Medulla oblongata (tissue), 1 donor: ENCODE measurements around the gene CIC.

Source experiments
- DNase-seq: peaks from one replicate; pipeline ENCODE4 v3.0.0-alpha.2; 2015; ENCODE audit errors: extremely low spot score

CIC gene

DNA sequence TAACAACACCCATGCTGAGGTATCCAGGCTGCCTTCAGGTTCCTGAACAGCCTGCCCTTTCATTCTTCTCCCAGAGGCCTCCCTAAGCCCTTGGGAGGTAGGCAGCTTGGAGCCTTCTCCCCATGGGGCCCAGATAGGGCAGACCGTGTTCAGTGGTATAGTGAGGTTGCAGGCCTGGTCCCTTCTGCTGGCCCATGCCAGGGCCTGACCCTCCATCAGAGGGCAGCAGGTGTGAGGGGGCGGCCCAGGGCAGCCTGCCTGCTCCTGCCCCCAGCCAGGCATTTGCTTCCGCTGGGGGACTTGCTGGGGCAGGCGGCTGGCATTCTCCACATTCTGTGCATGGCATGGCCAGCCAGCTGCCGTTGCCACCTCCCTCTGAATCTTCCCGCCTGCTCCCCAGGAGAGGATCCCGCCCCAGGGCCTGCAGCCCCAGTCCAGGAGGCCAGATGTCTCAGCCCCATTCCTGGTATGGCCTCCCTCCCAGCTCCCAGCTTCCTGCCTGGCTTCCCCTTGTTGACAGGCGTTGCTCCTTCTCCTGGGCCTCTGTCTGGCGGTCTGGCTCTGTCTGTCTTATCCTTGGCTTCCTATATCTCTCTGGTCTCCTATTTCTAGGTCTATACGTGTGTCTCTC is 8.9 kb downstream of the CIC start:
- no peak for DNase-seq

DNA sequence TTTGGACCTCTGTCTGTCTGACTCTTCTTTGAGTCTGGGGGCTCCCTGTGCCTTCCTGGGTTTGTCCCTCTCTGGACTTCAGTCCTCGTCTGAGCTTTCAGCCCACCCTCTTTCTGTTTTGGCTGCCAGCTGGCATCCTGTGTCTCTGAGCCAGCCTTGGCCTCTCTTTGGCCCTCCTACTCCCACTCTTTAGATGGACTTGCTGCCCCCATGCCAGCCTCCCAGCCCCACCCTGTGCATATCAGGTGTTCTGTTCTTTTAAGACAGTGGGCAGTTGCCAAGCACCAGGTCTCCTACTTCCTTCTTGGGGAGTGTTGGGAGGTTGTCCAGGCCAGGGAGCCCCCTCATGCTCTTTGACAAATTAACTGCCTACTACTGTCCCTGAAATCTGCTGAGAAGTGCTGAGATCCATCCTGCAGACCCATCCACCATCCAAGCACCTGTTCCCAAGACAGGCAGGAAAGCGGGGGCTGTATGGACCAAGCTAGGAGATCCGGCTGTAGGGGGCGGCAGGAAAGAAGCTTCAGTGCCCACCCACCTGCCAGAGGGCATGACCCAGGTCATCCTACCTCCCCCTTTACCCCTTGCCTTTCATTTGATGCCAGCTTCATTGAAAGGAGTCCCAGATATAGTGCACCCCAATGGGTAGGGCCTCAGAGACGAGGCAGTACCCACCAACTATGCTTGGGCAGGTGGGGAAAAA is 9.6 kb downstream of the CIC start:
- no peak for DNase-seq

DNA sequence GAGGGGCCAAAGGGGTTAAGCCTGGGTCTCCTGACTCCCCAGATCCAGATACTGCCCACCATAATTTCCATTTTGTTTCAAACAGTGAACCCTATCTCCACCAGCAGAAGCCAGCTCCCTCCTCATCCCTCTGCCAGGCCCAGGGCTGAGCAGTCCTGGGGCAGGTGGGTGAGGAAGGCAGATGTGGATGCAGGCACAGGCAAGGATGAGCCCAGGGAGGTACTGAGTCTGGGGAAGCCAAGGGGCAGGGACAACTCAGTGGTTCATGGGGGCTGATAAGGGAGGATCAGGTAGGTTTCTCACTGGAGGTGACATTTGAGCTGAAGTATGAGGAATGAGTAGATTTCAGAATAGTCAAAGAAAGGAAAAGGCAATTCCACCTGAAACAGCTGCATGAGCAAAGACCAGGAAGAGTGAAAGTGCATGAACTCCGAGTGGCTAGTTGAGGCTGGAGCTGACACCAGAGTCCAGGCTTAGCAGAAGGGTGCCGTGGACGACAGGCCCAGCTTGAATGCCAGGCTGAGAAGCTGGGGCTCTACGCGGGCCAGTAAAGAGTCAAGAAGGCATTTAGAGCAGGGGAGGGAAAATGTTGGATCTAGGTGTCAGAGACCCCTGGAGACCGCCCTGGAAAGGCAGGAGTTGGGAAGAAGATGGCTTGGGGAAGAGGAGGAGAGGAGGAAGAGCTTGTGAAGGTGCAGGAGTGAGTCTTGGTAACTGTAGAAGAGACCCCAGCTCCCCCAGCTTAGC is 10.3 kb downstream of the CIC start:
- DNase-seq = peak; percentile 74

DNA sequence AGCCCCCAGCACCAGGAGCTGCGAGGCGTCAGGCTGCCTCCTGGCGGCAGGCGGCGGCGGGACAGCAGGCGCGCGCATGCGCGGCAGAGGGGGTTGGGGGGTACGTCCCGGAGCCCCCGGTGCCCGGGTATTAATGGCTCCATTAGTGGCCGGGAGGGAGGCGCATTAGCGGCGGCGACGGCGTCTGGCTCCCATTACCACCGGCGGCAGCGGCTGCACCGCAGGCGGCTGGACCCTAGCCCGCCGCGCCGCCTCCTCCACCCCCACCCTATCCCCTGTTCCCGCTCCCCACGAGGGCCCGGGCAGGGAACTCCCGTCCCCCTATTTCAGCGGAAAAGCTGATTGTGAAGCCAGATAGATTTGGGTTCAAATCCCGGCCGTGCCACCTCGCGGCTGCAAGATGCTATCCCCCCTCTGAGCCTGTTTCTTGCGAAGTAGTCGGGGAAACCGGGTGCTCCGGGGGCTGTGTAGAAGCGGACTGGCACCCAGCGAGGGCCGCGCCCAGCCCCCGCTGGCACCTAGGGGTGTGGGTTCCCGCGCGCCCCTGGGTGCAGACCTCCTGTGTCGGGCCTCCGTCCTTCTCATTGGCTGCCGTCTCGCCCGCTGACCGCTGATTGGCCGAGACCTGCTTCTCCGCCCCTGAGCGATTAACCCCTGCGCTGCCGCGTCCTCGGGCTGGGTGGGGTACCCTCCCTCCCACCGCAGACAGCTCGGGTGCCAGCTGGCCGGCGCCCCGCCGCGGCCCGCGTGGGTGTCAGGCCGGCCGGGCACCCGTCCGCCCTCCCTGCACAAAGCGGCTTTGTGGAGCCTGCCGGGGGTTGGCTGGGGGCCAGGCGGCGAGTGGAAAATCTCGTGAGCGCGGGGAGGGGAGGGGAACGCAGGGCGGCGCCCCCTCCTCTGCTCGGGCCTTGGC is 11.1 kb downstream of the CIC start:
- peak; percentile 93 for DNase-seq

DNA sequence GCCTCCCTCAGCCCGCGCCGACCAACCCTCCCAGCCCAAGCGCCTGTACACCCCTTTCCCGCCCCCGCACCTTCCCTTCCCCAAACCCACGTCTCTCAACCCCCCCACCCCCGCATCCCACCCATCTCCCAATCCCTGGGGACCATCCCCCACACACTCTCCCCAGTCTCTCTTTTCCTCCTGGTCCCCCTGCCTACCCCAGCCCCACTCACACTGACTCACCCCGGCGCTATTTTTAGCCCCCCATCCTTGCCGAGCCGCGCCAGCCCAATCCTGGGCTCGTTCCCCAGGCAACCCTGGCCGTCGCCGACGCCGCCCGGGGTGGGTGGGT is 11.7 kb downstream of the CIC start:
- no peak for DNase-seq

DNA sequence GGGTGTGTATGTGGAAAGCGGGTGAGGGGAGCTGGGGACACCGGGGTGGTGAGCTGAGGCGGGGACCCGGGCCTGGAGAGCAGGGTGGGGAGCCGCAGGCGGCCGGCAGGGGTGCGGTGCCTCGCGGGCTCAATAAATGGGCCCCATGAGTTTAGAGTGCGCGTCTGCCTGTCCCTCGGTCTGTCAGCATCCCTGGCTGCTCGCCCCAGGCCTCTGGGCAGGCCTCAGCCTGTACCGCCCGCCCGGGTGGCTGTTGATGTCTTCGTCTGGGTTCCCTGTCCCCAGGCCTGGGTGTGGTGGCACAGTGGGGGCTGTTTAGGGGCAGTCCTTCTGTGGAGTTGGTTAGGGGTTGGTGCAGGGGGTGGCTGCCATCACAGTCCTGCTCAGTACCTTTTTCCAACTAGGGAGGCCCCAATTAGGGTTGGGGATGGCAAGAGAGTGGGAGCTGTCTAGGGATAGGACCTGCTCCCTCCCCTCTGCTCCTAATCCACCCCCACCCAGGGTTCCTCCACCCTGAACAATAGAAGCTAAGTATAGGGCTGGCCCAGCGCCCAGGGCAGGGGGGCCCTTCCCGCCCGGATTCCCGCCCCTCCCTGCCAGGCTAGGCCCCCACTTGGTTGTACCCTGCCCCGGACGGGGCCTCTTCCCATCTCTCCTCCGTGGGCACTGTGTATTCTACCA is 12.2 kb downstream of the CIC start:
- DNase-seq = peak; percentile 77

DNA sequence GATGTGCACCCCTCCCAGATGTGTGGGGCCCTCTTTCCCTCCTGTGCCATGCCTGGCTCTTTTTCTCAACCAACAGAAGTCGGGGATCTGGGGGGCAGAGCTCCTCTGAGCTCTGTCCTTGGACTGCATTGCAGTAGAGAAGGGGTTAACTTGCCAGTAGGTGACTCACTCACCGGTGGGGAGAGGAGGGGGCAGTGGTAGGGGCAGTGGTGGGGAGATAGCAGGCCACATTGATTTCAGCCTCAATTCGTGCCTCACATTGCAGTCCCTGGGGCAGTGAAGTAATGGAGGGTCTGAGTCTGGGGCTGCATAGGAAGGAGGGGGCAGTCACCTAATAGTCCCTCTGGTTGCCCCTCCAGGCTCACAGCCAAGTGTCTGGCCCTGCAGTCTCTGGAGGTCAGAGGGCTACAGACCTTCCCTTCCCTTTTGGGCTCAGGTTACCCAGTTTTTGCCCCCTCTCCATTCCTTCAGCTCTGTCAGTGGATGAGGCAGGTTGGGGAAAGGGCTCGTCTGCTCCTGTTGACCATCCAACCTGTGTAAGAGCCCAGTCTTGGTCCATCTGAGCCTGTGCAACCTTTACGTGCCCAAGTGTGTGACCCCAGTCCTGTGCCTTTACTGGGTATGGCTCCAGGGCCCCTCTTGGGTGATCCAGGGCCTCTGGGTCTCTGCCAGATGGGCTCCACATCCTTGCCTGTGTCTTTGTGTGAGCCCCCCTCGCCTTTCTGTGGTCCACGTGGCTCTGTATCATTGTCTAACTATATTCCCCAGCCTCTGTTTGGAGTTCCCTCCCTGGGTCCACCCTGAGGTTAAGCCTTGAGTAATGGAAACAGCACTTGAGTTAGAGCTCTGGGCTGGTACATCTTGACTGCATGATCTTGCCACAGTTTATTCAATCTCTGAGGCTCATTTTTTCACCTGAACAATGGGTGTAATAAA is 13.0 kb downstream of the CIC start:
- peak; percentile 36 for DNase-seq

DNA sequence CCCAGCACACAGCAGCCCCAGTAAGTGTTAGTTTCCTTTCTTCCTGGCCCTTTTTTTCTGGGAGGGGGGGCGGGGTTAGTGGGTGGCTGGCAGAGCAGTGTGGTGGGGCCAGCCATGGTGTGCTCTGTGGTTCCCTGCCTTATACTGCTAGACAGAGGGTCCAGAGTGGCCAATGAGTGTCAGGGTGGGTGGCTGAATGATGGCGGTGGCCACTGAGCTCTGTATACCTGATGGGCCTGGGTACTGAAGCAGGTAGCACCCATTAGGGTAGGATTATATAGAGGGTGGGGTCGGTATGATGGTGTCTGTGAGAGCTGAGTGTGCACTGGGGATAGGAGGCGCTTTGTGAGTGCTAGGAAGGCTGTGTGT is 13.8 kb downstream of the CIC start:
- DNase-seq = no peak

DNA sequence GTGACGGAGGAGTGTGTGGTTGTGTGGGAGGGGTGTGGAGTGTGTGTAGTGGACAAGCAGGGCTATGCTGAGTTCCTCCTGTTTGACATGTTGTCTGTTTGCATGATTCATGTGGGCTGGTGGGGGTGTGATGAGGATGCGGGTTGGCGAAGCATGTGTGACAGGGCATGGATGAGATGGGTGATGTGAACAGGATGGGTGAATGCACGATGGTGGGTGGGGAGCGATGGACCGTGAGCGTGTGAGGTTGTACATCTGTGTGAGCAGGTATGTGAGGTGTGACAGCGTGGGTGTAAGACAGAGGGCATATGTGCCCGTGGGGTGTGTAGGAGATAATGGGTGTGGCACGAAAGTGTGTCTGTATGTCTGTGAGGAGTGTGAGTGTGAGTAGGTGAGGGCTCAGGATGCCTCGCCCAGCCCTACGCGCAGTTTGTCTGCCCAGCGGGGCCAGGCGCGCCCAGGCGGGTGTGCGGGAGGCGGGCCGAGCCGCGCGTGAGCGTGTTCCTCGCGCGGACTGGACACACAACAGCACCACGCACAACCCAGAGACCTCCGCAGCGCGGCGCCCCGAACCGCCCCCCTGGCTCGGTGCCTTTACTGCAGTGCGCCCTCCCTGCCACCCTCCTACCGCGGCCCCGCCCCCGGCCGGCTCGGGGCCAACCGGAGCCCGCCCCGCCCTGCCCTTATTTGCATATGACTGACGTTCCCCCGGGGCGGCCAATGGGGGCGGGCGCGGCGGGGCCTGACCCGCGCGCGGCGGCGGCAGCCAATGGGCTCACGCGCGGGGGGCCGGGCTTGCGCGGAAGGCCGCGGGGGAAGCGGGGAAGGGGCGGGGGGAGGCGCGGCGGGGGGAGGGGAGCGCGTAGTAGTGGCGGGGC is 14.4 kb downstream of the CIC start:
- DNase-seq = peak; percentile 96

DNA sequence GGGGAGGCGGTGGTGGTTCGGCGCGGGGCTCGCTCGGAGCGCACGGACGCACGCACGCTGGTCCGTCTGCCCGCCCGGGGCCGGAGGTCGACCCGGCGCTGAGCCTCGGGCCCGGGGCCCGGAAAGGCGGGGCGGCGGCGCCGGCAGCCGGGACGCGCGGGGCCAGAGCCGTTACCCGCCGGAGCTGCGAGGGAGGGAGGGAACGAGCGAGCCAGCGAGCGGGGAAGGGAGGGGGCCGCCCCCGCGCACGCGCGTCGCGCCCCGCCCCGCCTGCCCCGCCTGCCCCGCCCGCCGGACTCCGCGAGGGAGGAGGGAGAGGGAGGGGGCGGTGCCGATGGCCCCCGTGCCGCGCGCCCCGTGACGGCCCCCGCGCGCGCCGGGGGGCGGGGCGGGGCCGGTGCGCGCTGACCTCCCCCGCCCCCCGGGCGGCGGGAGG is 15.0 kb downstream of the CIC start:
- DNase-seq = peak; percentile 81

DNA sequence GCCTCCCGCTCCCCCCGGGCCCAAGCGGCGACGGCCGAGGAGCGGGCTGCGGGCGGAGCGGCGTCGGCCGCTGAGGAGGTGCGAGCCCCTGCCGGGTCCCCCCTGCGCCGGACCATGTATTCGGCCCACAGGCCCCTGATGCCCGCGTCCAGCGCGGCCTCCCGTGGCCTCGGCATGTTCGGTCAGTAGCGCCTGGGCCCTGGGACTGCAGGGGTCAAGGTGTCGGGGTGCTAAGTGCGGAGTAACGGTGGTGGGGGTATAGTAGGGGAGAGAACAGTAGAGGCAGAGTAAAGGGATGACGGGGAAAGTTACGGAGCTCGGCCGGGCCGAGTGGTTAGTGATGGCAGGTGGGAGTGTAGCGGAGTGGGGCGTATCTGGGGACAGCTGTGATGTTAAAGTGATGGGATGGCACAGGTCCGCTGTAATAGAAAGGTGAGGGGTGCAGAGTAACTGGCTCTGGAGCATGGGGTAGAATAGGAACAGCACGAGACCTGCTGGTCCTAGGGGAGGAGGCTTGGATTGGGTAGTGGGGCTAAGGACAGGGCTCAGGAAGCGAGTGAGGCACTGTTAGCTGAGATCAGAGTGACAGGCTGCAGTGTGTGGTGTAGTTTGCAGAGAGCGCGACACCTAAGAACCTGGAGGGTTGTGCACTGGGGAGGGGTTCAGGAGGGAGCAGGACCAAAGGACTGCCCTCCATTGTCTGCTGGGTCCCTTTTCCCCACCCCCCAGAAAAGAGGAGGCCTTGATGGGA is 15.7 kb downstream of the CIC start:
- peak; percentile 27 for DNase-seq

DNA sequence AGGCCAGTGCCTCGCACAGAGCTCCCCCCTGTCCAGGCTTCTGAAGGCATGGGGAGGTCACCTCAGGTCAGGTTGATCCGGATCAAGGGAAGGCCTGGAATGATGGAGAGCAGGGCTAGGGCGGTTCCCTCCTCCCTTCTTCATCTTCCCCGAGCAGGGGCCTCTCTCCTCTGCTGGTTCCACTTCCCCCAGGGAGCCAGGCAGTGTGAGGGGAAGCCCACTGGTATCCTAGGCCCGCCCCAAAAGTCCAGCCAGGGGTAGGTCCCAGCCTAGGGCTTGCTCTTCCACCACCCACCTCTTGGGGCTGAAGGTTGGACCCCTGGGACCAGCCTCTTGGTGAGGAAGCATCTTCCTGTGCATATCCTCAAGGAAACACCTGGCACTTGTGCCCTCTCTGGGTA is 16.5 kb downstream of the CIC start:
- peak; percentile 17 for DNase-seq

DNA sequence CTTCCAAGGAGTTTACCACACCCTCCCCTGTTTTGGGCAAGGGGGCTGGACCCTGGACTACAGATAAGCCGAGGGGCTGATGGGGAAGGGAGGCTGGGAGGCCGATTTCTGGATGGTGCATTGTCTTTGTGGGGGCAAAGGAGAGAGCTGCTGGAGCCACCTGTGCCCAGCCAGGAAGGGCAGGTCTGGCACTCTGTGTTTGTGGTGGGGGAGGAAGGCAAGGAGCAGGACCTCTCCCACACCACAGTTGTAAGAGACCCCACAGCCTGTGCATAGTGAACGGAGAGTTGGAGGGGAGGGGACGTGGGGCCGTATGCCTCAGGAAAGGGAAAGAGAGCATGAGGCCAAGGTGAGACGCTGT is 16.9 kb downstream of the CIC start:
- no peak for DNase-seq

DNA sequence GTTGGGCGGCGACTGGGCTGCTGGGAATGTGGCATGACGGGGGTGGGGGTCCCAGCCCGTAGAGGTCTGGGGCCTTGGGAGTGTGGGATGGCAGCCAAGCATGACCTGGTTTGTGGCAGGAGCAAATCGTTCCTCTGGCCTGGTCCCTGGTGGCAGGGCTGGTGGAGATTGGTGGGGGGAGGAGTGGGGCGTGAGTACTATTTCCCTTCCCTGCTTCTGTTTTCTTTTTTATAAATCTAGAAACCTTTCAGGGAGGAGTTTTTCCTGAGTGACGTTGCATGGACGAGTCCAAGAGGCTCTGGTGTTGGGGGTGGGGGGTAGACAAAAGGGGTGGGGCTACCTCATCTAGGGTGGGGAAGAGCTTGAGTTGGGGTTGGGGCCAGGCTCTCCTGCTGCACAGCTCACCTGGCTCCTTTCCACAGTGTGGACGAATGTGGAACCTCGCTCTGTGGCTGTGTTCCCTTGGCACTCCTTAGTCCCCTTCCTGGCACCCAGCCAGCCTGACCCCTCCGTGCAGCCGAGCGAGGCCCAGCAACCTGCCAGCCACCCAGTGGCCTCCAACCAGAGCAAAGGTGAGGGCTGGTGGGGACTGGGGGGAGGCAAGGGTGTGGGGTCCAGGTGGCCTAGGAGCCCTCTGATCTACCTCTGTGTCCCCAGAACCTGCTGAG is 17.4 kb downstream of the CIC start:
- peak; percentile 31 for DNase-seq

DNA sequence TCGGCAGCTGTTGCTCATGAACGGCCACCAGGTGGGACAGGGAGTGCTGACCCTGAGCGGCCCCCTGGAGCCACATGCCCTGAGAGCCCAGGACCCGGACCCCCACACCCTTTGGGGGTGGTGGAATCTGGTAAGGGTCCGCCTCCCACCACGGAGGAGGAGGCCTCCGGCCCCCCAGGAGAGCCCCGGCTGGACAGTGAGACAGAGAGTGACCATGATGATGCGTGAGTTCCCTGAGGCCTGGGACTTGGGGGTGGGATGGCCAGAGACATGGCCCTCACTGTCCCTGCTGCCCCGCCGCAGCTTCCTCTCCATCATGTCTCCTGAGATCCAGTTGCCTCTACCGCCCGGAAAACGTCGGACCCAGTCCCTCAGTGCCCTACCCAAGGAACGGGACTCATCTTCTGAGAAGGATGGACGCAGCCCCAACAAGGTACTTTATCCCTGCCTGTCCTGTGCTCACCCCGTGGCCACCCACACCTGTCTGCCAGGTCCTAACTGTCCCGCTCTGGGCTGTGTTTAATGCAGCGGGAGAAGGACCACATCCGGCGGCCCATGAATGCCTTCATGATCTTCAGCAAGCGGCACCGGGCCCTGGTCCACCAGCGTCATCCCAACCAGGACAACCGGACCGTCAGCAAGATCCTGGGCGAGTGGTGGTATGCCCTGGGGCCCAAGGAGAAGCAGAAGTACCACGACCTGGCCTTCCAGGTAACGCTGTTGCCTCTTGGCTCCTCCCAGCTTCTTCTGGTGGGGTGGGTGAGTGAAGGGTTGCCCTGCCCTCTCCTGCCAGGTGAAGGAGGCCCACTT is 18.2 kb downstream of the CIC start:
- DNase-seq = no peak

DNA sequence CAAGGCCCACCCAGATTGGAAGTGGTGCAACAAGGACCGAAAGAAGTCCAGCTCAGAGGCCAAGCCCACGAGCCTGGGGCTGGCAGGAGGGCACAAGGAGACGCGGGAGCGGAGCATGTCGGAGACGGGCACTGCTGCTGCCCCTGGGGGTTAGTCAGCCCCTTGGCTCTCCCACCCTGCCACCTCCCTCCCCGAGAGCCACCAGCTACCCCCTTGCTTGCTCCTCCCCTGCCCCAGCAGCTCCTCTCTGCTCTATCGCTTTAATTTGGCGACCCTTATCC is 18.7 kb downstream of the CIC start:
- no peak for DNase-seq

DNA sequence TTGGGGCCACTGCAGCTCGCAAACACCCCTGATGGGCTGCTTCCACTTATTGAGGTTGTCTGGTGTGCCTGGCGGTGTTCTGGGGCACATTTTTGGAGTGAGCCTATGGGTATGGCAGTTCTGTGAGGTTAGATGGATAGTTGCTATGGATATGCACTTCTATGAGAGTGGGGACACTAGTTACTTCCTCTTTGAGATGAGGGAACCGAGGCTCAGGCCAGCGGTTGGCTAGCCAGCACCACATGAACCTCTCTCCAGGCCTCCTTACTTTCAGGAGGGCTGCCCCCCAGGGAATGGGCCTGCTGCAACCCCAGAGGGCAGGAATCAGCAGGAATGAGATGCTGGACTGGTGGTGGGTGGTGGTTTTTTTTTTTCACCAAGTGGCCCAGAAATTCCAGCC is 19.3 kb downstream of the CIC start:
- DNase-seq = no peak
